Caco-2 (cell line): ENCODE results near the gene C8G. TPM values are rescaled to one million over a fixed set of nuclear protein-coding genes. Genes with fewer than 3 reads are reported as not detected.

Experiments used
- BruUV-seq: library from RNA; stranded (reverse); fragments of 400-500 nt; replicated peaks from 2 replicates; lab custom pipeline; 2021; lab: Mats Ljungman, UMichigan
- CTCF ChIA-PET: fragments of 300-600 bp; sonication (Branson Sonifier 250); formaldehyde crosslinking; loops from one replicate; lab custom pipeline; 2022; ENCODE audit warnings: antibody characterized with exemption; lab: Charles Lee
- POLR2A ChIA-PET: fragments of 300-600 bp; sonication (Branson Sonifier 250); formaldehyde crosslinking; loops from one replicate; lab custom pipeline; 2022; ENCODE audit warnings: antibody characterized with exemption; lab: Charles Lee
- DNase-seq, 2 experiments: peaks; one replicate each; pipeline versions ENCODE4 v3.0.0 to v3.0.0-alpha.2; 2020 to 2022
- H3K27me3 ChIP-seq: replicated peaks from 2 replicates; pipeline ENCODE4 v1.6.0; 2011; ENCODE audit warnings: low read length; ENCODE audit not compliant: control insufficient read depth, insufficient read depth
- H3K36me3 ChIP-seq: 2 replicates; pipeline ENCODE4 v1.5.1; 2011; ENCODE audit warnings: low read length; ENCODE audit not compliant: control insufficient read depth, insufficient read depth
- H3K4me1 ChIP-seq: fragments of 250-450 bp; sonication (Bioruptor Pico); 2 replicates; pipeline ENCODE4 v1.5.1; 2020; ENCODE audit warnings: mild to moderate bottlenecking
- H3K4me3 ChIP-seq: 2 replicates; pipeline ENCODE4 v1.5.1; 2011; ENCODE audit warnings: low read depth, mild to moderate bottlenecking, control low read depth, low read length
- H3K9me3 ChIP-seq: fragments of 250-450 bp; sonication (Bioruptor Pico); 2 replicates; pipeline ENCODE4 v1.5.1; 2020; ENCODE audit warnings: mild to moderate bottlenecking, moderate library complexity
- H3K27ac Mint-ChIP-seq: one replicate; pipeline ENCODE4 v1.8.0; 2022; ENCODE audit warnings: mixed read lengths; ENCODE audit not compliant: unreplicated experiment
- H3K27me3 Mint-ChIP-seq: one replicate; pipeline ENCODE4 v1.8.0; 2022; ENCODE audit warnings: mixed read lengths; ENCODE audit not compliant: insufficient read depth, unreplicated experiment
- H3K36me3 Mint-ChIP-seq: one replicate; pipeline ENCODE4 v1.8.0; 2022; ENCODE audit warnings: mild to moderate bottlenecking, mixed read lengths; ENCODE audit not compliant: insufficient read depth, unreplicated experiment
- H3K4me1 Mint-ChIP-seq: one replicate; pipeline ENCODE4 v1.8.0; 2022; ENCODE audit warnings: low read depth, mixed read lengths; ENCODE audit not compliant: unreplicated experiment
- H3K4me3 Mint-ChIP-seq: one replicate; pipeline ENCODE4 v1.8.0; 2022; ENCODE audit warnings: mild to moderate bottlenecking, moderate library complexity, mixed read lengths; ENCODE audit not compliant: unreplicated experiment
- H3K9me3 Mint-ChIP-seq: one replicate; pipeline ENCODE4 v1.8.0; 2022; ENCODE audit warnings: mixed read lengths; ENCODE audit not compliant: unreplicated experiment
- CTCF ChIP-seq, 2 experiments: fragments of 200-600 bp in 1 of 2; IDR thresholded peaks; 1 replicate in 1 of 2; 2 replicates in 1 of 2; pipeline versions ENCODE4 v1.5.1 to v1.8.0; 2011 to 2022; ENCODE audit warnings: antibody characterized with exemption in 1 of 2, control low read depth in 1 of 2, inconsistent platforms in 1 of 2, low read depth in 1 of 2, low read length in 1 of 2, mild to moderate bottlenecking in 1 of 2, moderate library complexity in 1 of 2; ENCODE audit not compliant: insufficient read depth in 1 of 2, severe bottlenecking in 1 of 2, unreplicated experiment in 1 of 2
- intact Hi-C: fragments of 100-400 bp; cut with micrococcal nuclease; formaldehyde crosslinking; loops from one replicate; pipeline ENCODE4 v1.10.0; 2022; ENCODE audit not compliant: unreplicated experiment
- total RNA-seq: library from RNA; stranded (reverse); gene quantifications from 2 replicates; pipeline ENCODE4 v1.2.3, GENCODE V29; 2022

The C8G gene
- total RNA-seq, 1 experiment from 2014 or later, result 0.77 TPM

GRCh38 chr9:136947955-136948510, 3.0 kb downstream of the C8G start:
- TF ChIP-seq CTCF (IDR thresholded peaks at IDR 0.05; ENCODE audit: insufficient read depth in 1 of 2, low read depth in 1 of 2, low read length in 1 of 2, severe bottlenecking in 1 of 2, unreplicated experiment in 1 of 2), result peak; percentile 37 to 52
- Mint-ChIP-seq H3K36me3 (peaks cover 33% of the 10 kb centered on the region), H3K9me3 (no peaks in the 10 kb centered on the region), H3K4me1 (no peaks in the 10 kb centered on the region), H3K27ac (no peak overlapping the region), H3K4me3 (peak overlapping the region; percentile 76), H3K27me3 (no peaks in the 10 kb centered on the region)
- intact Hi-C loops, result loop anchor here (2.0 to 10.0 kb wide), 4 partner anchors 49 to 161 kb away; partner anchors contain the start of genes ABCA2, AJM1, CLIC3 and PHPT1
- Histone ChIP-seq H3K4me1 (peaks cover 49% of the 10 kb centered on the region), H3K36me3 (no peaks in the 10 kb centered on the region; the same call in 1 of the 2 replicates), H3K4me3 (no peak overlapping the region), H3K9me3 (no peaks in the 10 kb centered on the region), H3K27me3 (no peaks in the 10 kb centered on the region)
- ChIA-PET CTCF (interaction anchor here (0.5 to 2.6 kb wide), 16 partner anchors 12 to 342 kb away, joined by 3 to 42 read pairs (median 4); partner anchors contain the start of genes AJM1, CLIC3, MAN1B1 and PAXX), POLR2A (interaction anchor here (1.7 kb wide), 1 partner anchor 44 kb away, joined by 13 read pairs; the partner anchor contains the start of gene PAXX)
- no TSS peak for BruUV-seq
- DNase-seq, result peak; percentile 68 to 75

- H3K4me3 Mint-ChIP-seq, result peak overlapping the region; percentile 76
- BruUV-seq, result no TSS peak
- Histone ChIP-seq H3K9me3 (no peaks in the 10 kb centered on the region), H3K4me1 (peaks cover 45% of the 10 kb centered on the region), H3K36me3 (no peaks in the 10 kb centered on the region; the same call in 1 of the 2 replicates), H3K27me3 (no peaks in the 10 kb centered on the region), H3K4me3 (peak overlapping the region; percentile 60)
- H3K27me3 Mint-ChIP-seq, result no peaks in the 10 kb centered on the region
- no peaks in the 10 kb centered on the region for H3K4me1 Mint-ChIP-seq
- no peaks in the 10 kb centered on the region for H3K9me3 Mint-ChIP-seq
- peak overlapping the region; percentile 94 for H3K27ac Mint-ChIP-seq
- TF ChIP-seq CTCF (IDR thresholded peaks at IDR 0.05; ENCODE audit: insufficient read depth in 1 of 2, low read depth in 1 of 2, low read length in 1 of 2, severe bottlenecking in 1 of 2, unreplicated experiment in 1 of 2), result no peak
- POLR2A ChIA-PET, result interaction anchor here (1.7 kb wide), 1 partner anchor 43 kb away, joined by 13 read pairs; the partner anchor contains the start of gene PAXX
- H3K36me3 Mint-ChIP-seq, result peaks cover 23% of the 10 kb centered on the region
- intact Hi-C loops, result loop anchor here (2.0 to 10.0 kb wide), 4 partner anchors 47 to 162 kb away; partner anchors contain the start of genes ABCA2, AJM1, CLIC3 and PHPT1
- DNase-seq, result peak; percentile 58 to 67
- CTCF ChIA-PET, result interaction anchor here (1.0 to 2.6 kb wide), 3 partner anchors 80 to 137 kb away, joined by 10 to 42 read pairs (median 10); no protein-coding TSS in a partner anchor
Observed at GRCh38 chr9:136949239-136949816, 4.3 kb downstream of the C8G start.
